ENCODE measurements around the gene AR. TPM values are rescaled to one million over a fixed set of nuclear protein-coding genes. Genes with fewer than 3 reads are reported as not detected.

The AR gene
- total and polyA plus RNA-seq, 2 donors (not counting 3 experiments of a cell fraction or from before 2014, with no cell fraction given): 9.3 to 16.0 TPM

DNA sequence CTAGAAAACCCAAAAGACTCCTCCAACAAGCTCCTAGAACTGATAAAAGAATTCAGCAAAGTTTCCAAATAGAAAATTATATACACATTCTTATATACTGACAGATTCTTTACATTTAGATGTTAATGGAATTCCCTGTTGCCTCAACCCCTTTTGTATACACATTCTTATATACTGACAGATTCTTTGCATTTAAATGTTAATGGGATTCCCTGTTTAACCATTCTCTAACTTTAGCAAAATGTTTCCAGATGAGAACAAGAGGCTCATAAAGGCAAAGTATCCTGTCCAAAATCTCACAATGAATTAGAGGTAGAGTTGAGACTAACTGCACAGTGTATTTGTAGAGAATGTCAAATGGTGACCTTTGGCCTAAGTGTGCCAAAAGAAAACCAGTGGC lies 23.1 kb upstream of the AR start:
- no peak overlapping the region for H3K4me2 ChIP-seq (ENCODE audit: insufficient read depth, low read length)
- no peak overlapping the region for H3K27ac ChIP-seq (ENCODE audit: insufficient read depth, low read depth, low read length)
- H3K79me2 ChIP-seq (ENCODE audit: control insufficient read depth, insufficient read depth, low read length): no peaks in the 10 kb centered on the region
- no peaks in the 10 kb centered on the region for H3K9me3 ChIP-seq (replicated peaks; ENCODE audit: control insufficient read depth, insufficient read depth, low read length)
- DNase-seq (ENCODE audit: low read depth, low spot score): peak; percentile 13
- no peak for FAIRE-seq
- no TSS peak for BruUV-seq (replicated peaks)
- no peak overlapping the region for H2AFZ ChIP-seq (ENCODE audit: low read depth, low read length)
- no peaks in the 10 kb centered on the region for H4K20me1 ChIP-seq (replicated peaks; ENCODE audit: control insufficient read depth, extremely low read depth, insufficient read depth, low read length)
- H3K36me3 ChIP-seq (ENCODE audit: control insufficient read depth in 2 of 2, extremely low read depth in 1 of 2, insufficient read depth in 2 of 2, low read length in 2 of 2): no peaks in the 10 kb centered on the region
- H3K9me1 ChIP-seq (replicated peaks; ENCODE audit: control insufficient read depth, extremely low read depth, insufficient read depth, low read length): no peaks in the 10 kb centered on the region
- peaks cover 2 to 3% of the 10 kb centered on the region in 2 experiments for H3K27me3 ChIP-seq (ENCODE audit: control insufficient read depth in 2 of 2, insufficient read depth in 2 of 2, low read length in 2 of 2)
- no peaks in the 10 kb centered on the region for H3K4me1 ChIP-seq (ENCODE audit: control insufficient read depth, extremely low read depth, insufficient read depth, low read length)
- no peak for TF ChIP-seq EZH2 (IDR thresholded peaks at IDR 0.05; ENCODE audit: borderline replicate concordance, low read depth, low read length, severe bottlenecking)
- TF ChIP-seq FOS (IDR thresholded peaks at IDR 0.05; ENCODE audit: borderline replicate concordance, insufficient read depth, low read length): no peak
- no peak for TF ChIP-seq POLR2A (IDR thresholded peaks at IDR 0.05; ENCODE audit: low read depth, low read length)
- no peak for TF ChIP-seq MYC (IDR thresholded peaks at IDR 0.05; ENCODE audit: low read depth, low read length)
- CTCF ChIA-PET: no interaction called here
- intact Hi-C loops (cut with micrococcal nuclease): no loop called here
- POLR2A ChIA-PET: no interaction called here
- dilution Hi-C loops (cut with MboI; ENCODE audit: extremely low pct_ligation_motif_present, low sequenced_read_pairs): no loop called here
- H3K4me3 ChIP-seq (replicated peaks in 1 of 3; ENCODE audit: insufficient read depth in 1 of 3, low read depth in 1 of 3, low read length in 3 of 3): no peak overlapping the region
- no peak overlapping the region for H3K9ac ChIP-seq (replicated peaks; ENCODE audit: extremely low read depth, insufficient read depth, low read length)

DNA sequence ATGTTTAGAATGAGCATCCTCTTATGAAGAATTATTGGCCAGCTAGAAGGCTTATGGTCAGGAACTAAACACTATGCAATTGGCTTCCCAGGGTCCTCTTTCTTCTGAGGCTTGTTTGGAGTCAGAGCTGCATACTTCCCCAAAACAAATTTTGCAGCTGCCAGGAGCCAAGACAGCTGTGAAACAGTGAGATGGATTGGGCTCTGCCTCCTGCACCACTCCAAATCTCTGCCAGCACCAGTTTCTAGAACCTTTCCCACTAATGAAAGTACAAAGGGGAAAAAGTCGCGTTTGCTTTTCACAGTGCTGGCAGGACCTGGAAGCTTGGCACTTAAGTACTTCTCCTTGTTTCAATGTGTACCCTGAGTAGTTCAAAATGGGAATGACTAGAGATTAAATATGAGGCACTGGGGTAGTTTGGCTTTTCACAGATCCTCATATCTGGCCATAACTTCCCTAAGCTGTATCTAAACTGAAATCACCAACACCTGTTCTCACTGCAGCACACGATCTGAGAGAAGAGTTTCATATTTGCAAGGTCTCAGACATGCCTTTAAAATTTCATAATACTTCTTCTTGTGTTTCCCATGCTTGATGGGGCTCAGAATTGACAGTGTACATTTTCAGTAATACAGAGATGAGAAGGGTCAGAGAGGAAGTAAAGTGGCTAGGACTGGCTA lies 20.7 kb upstream of the AR start:
- Histone ChIP-seq H3K79me2 (ENCODE audit: control insufficient read depth, insufficient read depth, low read length) (no peaks in the 10 kb centered on the region), H4K20me1 (replicated peaks; ENCODE audit: control insufficient read depth, extremely low read depth, insufficient read depth, low read length) (no peaks in the 10 kb centered on the region), H3K9ac (replicated peaks; ENCODE audit: extremely low read depth, insufficient read depth, low read length) (no peak overlapping the region), H3K27me3 (ENCODE audit: control insufficient read depth in 2 of 2, insufficient read depth in 2 of 2, low read length in 2 of 2) (peaks cover 2 to 3% of the 10 kb centered on the region in 2 experiments), H3K9me1 (replicated peaks; ENCODE audit: control insufficient read depth, extremely low read depth, insufficient read depth, low read length) (no peaks in the 10 kb centered on the region), H2AFZ (ENCODE audit: low read depth, low read length) (no peak overlapping the region), H3K4me2 (ENCODE audit: insufficient read depth, low read length) (no peak overlapping the region), H3K4me1 (ENCODE audit: control insufficient read depth, extremely low read depth, insufficient read depth, low read length) (no peaks in the 10 kb centered on the region), H3K9me3 (replicated peaks; ENCODE audit: control insufficient read depth, insufficient read depth, low read length) (no peaks in the 10 kb centered on the region), H3K4me3 (replicated peaks in 1 of 3; ENCODE audit: insufficient read depth in 1 of 3, low read depth in 1 of 3, low read length in 3 of 3) (no peak overlapping the region), H3K36me3 (ENCODE audit: control insufficient read depth in 2 of 2, extremely low read depth in 1 of 2, insufficient read depth in 2 of 2, low read length in 2 of 2) (no peaks in the 10 kb centered on the region), H3K27ac (ENCODE audit: insufficient read depth, low read depth, low read length) (no peak overlapping the region)
- BruUV-seq (replicated peaks): no TSS peak
- POLR2A ChIA-PET: no interaction called here
- dilution Hi-C loops (cut with MboI; ENCODE audit: extremely low pct_ligation_motif_present, low sequenced_read_pairs): no loop called here
- no peak for DNase-seq (ENCODE audit: low read depth, low spot score)
- CTCF ChIA-PET: interaction anchor here (0.8 kb wide), 1 partner anchor 207 kb away, joined by 3 read pairs; no protein-coding TSS in a partner anchor
- no peak for TF ChIP-seq MYC (IDR thresholded peaks at IDR 0.05; ENCODE audit: low read depth, low read length)
- TF ChIP-seq EZH2 (IDR thresholded peaks at IDR 0.05; ENCODE audit: borderline replicate concordance, low read depth, low read length, severe bottlenecking): no peak
- FAIRE-seq: no peak
- intact Hi-C loops (cut with micrococcal nuclease): no loop called here
